Neuronal stem cell (in vitro differentiated cells): ENCODE results near the gene KIAA1671.

ENCODE experiments used
- DNase-seq: peaks from one replicate; pipeline ENCODE4 v3.0.0-alpha.2; 2013; ENCODE audit warnings: low spot score
- H2AFZ ChIP-seq: one replicate; pipeline ENCODE4 v1.6.1; 2013; ENCODE audit warnings: mild to moderate bottlenecking, low read length, inconsistent platforms
- H2AK5ac ChIP-seq: 2 replicates; pipeline ENCODE4 v1.6.1; 2013; ENCODE audit warnings: low read depth, mild to moderate bottlenecking, inconsistent platforms, low read length, moderate library complexity, mixed read lengths
- H2BK120ac ChIP-seq: 2 replicates; pipeline ENCODE4 v1.6.1; 2013; ENCODE audit warnings: low read depth, mild to moderate bottlenecking, inconsistent platforms, low read length, moderate library complexity, mixed read lengths
- H2BK12ac ChIP-seq: one replicate; pipeline ENCODE4 v1.6.1; 2013; ENCODE audit warnings: low read length, inconsistent platforms
- H2BK15ac ChIP-seq: 2 replicates; pipeline ENCODE4 v1.6.1; 2013; ENCODE audit warnings: mild to moderate bottlenecking, low read length, inconsistent platforms, mixed read lengths
- H2BK5ac ChIP-seq: one replicate; pipeline ENCODE4 v1.6.1; 2013; ENCODE audit warnings: inconsistent platforms, mild to moderate bottlenecking, low read length, moderate library complexity
- H3K14ac ChIP-seq: one replicate; pipeline ENCODE4 v1.6.1; 2013; ENCODE audit warnings: low read length, inconsistent platforms
- H3K18ac ChIP-seq: 2 replicates; pipeline ENCODE4 v1.6.1; 2013; ENCODE audit warnings: low read length, inconsistent platforms
- H3K23ac ChIP-seq: 2 replicates; pipeline ENCODE4 v1.6.1; 2013; ENCODE audit warnings: low read depth, mild to moderate bottlenecking, mixed read lengths, low read length, inconsistent platforms; ENCODE audit not compliant: poor library complexity
- H3K27ac ChIP-seq: replicated peaks from 3 replicates; pipeline ENCODE4 v1.5.1; 2013; ENCODE audit warnings: low read length, inconsistent platforms
- H3K27me3 ChIP-seq, 3 experiments: 2 replicates each; pipeline ENCODE4 v1.6.1; 2013; ENCODE audit warnings: low read length in 3 of 3, mild to moderate bottlenecking in 2 of 3, inconsistent platforms in 1 of 3, low read depth in 1 of 3, mixed read lengths in 1 of 3, moderate library complexity in 1 of 3; ENCODE audit not compliant: control insufficient read depth in 3 of 3, insufficient read depth in 3 of 3
- H3K36me3 ChIP-seq, 2 donors: replicated peaks in 1 of 2; 2 replicates each; pipeline ENCODE4 v1.6.1; 2013; ENCODE audit warnings: low read length in 2 of 2; ENCODE audit not compliant: control insufficient read depth in 2 of 2, insufficient read depth in 2 of 2
- H3K4ac ChIP-seq: 2 replicates; pipeline ENCODE4 v1.6.1; 2013; ENCODE audit warnings: inconsistent platforms, mild to moderate bottlenecking, low read length, moderate library complexity
- H3K4me1 ChIP-seq, 2 donors: 1 replicate in 1 of 2; 2 replicates in 1 of 2; pipeline ENCODE4 v1.6.1; 2013; ENCODE audit warnings: low read length in 2 of 2, low read depth in 1 of 2; ENCODE audit not compliant: control insufficient read depth in 2 of 2, insufficient read depth in 1 of 2
- H3K4me2 ChIP-seq: one replicate; pipeline ENCODE4 v1.6.1; 2013; ENCODE audit warnings: mild to moderate bottlenecking, low read length, inconsistent platforms; ENCODE audit not compliant: insufficient read depth, poor library complexity, severe bottlenecking
- H3K4me3 ChIP-seq, 2 donors: 2 replicates each; pipeline ENCODE4 v1.5.1; 2013; ENCODE audit warnings: low read length in 2 of 2, mild to moderate bottlenecking in 2 of 2, inconsistent platforms in 1 of 2, moderate library complexity in 1 of 2
- H3K79me1 ChIP-seq: one replicate; pipeline ENCODE4 v1.6.1; 2013; ENCODE audit warnings: low read depth, mild to moderate bottlenecking, inconsistent platforms, low read length, moderate library complexity
- H3K9ac ChIP-seq: one replicate; pipeline ENCODE4 v1.6.1; 2013; ENCODE audit warnings: mild to moderate bottlenecking, low read depth, low read length, inconsistent platforms; ENCODE audit not compliant: poor library complexity
- H3K9me3 ChIP-seq, 2 donors: replicated peaks in 1 of 2; 2 replicates each; pipeline versions ENCODE3 to v1.6.1; 2013; ENCODE audit warnings: low read length in 2 of 2, mild to moderate bottlenecking in 2 of 2, inconsistent platforms in 1 of 2, low read depth in 1 of 2, mixed read lengths in 1 of 2, moderate library complexity in 1 of 2; ENCODE audit not compliant: control insufficient read depth in 2 of 2, insufficient read depth in 1 of 2
- H4K8ac ChIP-seq: one replicate; pipeline ENCODE4 v1.6.1; 2013; ENCODE audit warnings: low read depth, mild to moderate bottlenecking, inconsistent platforms, low read length, moderate library complexity
- H4K91ac ChIP-seq: one replicate; pipeline ENCODE4 v1.6.1; 2013; ENCODE audit warnings: low read length, low read depth, mild to moderate bottlenecking, inconsistent platforms; ENCODE audit not compliant: poor library complexity
- WGBS, 2 donors: extraction: QIAGEN DNeasy Blood & Tissue Kit; methylation state at CpG; one replicate each; pipeline ENCODE4 v1.1.7; 2013; ENCODE audit warnings: missing lambda C conversion rate in 2 of 2, mixed read lengths in 1 of 2; ENCODE audit not compliant: insufficient read length in 2 of 2, insufficient replicate concordance in 1 of 2; ENCODE audit errors: extremely low coverage in 2 of 2; 5-methylcytosine and 5-hydroxymethylcytosine counted together

Gene KIAA1671

DNA sequence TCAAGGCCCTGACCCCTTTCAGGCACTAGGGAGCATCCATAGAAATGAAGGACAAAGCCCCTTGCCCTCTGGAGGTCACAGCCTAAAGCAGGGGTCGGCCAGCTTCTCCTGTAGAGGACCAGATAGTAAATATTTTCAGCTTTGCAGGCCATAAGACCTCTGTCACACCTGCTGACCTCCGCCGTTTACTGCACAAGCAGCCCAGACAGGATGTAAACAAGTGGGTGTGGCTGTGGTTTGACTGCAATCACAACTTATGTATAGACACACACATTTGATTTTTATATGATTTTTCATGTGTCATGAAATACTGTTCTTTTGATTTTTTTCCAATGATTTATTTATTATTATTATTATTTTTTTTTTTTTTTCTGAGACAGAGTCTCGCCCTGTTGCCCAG, 34.3 kb downstream of the KIAA1671 start:
- Histone ChIP-seq H3K23ac (no peak overlapping the region), H3K9me3 (peaks cover 3 to 7% of the 10 kb centered on the region in 2 donors), H3K18ac (no peak overlapping the region), H2BK5ac (no peak overlapping the region), H2AK5ac (no peak overlapping the region), H3K79me1 (peaks cover 7% of the 10 kb centered on the region), H3K4me1 (peaks cover 3 to 17% of the 10 kb centered on the region in 2 donors), H2BK12ac (no peak overlapping the region), H4K91ac (no peak overlapping the region), H3K14ac (no peak overlapping the region), H3K4me2 (no peak overlapping the region), H3K27ac (no peak overlapping the region), H3K4ac (no peak overlapping the region), H3K9ac (no peak overlapping the region), H2AFZ (no peak overlapping the region), H2BK15ac (no peak overlapping the region), H3K4me3 (no peak overlapping the region), H3K36me3 (no peaks in the 10 kb centered on the region), H2BK120ac (no peak overlapping the region), H3K27me3 (no peaks in the 10 kb centered on the region), H4K8ac (no peak overlapping the region)
- no peak for DNase-seq
- WGBS, 2 donors = no CpG with 5 or more reads among the region's 4 CpGs

DNA sequence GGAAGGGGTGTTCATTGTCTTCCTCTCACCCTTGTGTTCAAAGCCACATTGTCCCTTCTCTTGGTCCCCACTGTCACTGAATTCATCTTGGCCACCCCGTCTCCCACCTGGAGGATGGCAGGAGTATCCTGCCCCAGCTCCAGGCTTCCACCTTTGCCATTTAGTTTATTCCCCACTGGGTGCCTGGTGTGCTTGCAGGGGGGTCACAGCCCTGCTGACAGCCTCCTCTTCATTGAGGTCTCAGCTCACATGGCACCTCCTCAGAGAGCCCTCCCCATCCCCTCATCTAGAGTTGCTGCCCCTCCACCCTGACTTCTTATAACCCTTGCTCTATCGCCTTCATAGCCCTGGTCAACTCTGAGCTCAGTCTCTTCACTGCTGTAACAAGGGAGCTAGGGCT, 36.6 kb downstream of the KIAA1671 start:
- Histone ChIP-seq H3K79me1 (peaks cover 5% of the 10 kb centered on the region), H3K4ac (no peak overlapping the region), H3K27ac (no peak overlapping the region), H2AK5ac (no peak overlapping the region), H3K9me3 (peaks cover 3 to 7% of the 10 kb centered on the region in 2 donors), H2AFZ (no peak overlapping the region), H3K36me3 (no peaks in the 10 kb centered on the region), H4K8ac (no peak overlapping the region), H3K4me3 (no peak overlapping the region), H3K27me3 (no peaks in the 10 kb centered on the region), H4K91ac (no peak overlapping the region), H2BK15ac (no peak overlapping the region), H2BK120ac (no peak overlapping the region), H3K23ac (no peak overlapping the region), H3K9ac (no peak overlapping the region), H3K18ac (no peak overlapping the region), H3K14ac (no peak overlapping the region), H3K4me2 (no peak overlapping the region), H2BK12ac (no peak overlapping the region), H3K4me1 (peaks cover 3 to 13% of the 10 kb centered on the region in 2 donors), H2BK5ac (no peak overlapping the region)
- no CpG with 5 or more reads among the region's 2 CpGs for WGBS, 2 donors
- no peak for DNase-seq

DNA sequence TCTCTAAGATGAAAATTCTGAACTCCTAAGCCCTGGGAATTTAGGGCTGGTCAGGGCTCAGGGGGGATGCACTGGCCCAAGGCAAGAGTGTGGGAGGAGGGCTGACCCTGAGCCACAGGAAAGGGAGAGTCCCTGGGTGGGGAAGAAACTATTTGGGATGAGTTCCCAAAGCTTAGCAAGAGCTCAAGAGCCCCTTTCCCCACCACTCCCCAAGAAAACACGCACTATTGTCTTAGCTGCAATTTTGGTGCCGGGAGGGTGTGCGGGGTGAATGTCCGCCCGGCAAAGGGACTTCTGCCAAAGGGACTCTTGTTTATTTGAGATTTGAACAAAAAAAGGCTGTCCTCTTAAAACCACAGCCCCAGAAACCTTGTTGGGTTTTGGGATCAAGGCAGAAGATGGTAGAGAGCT, 37.0 kb downstream of the KIAA1671 start:
- Histone ChIP-seq H3K18ac (no peak overlapping the region), H3K27ac (no peak overlapping the region), H2BK15ac (no peak overlapping the region), H3K27me3 (no peaks in the 10 kb centered on the region), H3K9ac (no peak overlapping the region), H2AK5ac (no peak overlapping the region), H3K14ac (no peak overlapping the region), H3K4ac (no peak overlapping the region), H2BK5ac (no peak overlapping the region), H3K4me1 (peaks cover 3 to 11% of the 10 kb centered on the region in 2 donors), H3K4me2 (no peak overlapping the region), H4K8ac (no peak overlapping the region), H2BK12ac (no peak overlapping the region), H3K79me1 (peaks cover 5% of the 10 kb centered on the region), H3K23ac (no peak overlapping the region), H2AFZ (no peak overlapping the region), H4K91ac (no peak overlapping the region), H3K4me3 (no peak overlapping the region), H2BK120ac (no peak overlapping the region), H3K36me3 (no peaks in the 10 kb centered on the region), H3K9me3 (peaks cover 3 to 7% of the 10 kb centered on the region in 2 donors)
- DNase-seq = no peak
- no CpG with 5 or more reads among the region's 5 CpGs for WGBS, 2 donors

DNA sequence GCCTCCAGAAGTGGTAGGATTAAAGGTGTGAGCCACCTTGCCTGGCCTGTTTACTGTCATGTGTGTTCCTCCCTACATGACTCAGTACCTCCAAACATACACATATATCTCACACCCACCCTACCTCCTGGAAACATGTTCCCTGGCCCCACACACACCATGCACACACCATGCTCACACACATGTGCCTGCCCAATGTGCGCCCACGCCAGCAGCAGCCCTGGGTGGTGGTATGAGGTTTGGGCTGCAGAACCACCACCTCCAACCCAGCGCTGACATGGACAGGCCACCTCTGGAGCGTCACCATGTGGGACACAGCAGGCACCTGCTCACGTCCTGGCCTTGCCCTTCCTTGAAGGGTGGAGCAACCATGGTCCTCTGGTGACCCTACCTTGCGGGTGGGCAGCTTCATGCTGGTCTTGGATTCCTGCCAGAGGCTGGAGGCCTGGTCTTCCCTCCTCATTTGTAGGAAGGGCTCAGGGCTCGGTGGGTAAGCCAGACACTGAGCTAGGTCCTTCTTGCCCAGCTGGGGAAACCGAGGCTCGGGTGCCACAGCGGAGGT, 37.9 kb downstream of the KIAA1671 start:
- Histone ChIP-seq H2BK12ac (no peak overlapping the region), H2BK5ac (peak overlapping the region; percentile 35), H3K4me3 (no peak overlapping the region), H3K79me1 (peaks cover 5% of the 10 kb centered on the region), H3K27me3 (no peaks in the 10 kb centered on the region), H3K27ac (no peak overlapping the region), H2AK5ac (peak overlapping the region; percentile 91), H4K8ac (no peak overlapping the region), H2AFZ (no peak overlapping the region), H2BK120ac (no peak overlapping the region), H4K91ac (no peak overlapping the region), H3K4ac (no peak overlapping the region), H3K9ac (peak overlapping the region; percentile 18), H2BK15ac (peak overlapping the region; percentile 33), H3K9me3 (peaks cover 3 to 7% of the 10 kb centered on the region in 2 donors), H3K36me3 (no peaks in the 10 kb centered on the region), H3K18ac (peak overlapping the region; percentile 69), H3K4me2 (no peak overlapping the region), H3K4me1 (peaks cover 3 to 11% of the 10 kb centered on the region in 2 donors), H3K23ac (peak overlapping the region; percentile 62), H3K14ac (peak overlapping the region; percentile 87)
- no CpG with 5 or more reads among the region's 10 CpGs for WGBS, 2 donors
- DNase-seq = no peak
